ENCODE results near the gene SDCCAG8.

- TF ChIP-seq CTCF (IDR thresholded peaks at IDR 0.05) (no peak), POLR2A (IDR thresholded peaks at IDR 0.05) (no peak)
These were observed 14.4 kb downstream of the SDCCAG8 start for GRCh38 chr1:243270097-243270864.

Measured in body of pancreas (tissue), 4 donors.